GM19372 (cell line): Measurements from ENCODE around the gene FBXO21.

Experiments used
- ATAC-seq: cut with Tn5 transposase; IDR thresholded peaks from one replicate; pipeline ENCODE4 v1.9.1; 2021; ENCODE audit warnings: mild to moderate bottlenecking, low read depth, moderate library complexity; ENCODE audit not compliant: unreplicated experiment

FBXO21 gene

GRCh38 chr12:117141097-117141898 lies 49.0 kb downstream of the FBXO21 start:
- no peak for ATAC-seq

GRCh38 chr12:117140397-117141096 lies 49.7 kb downstream of the FBXO21 start:
- no peak for ATAC-seq

- no peak for ATAC-seq
Measured at GRCh38 chr12:117139025-117139717, 51.1 kb downstream of the FBXO21 start.

GRCh38 chr12:117134721-117135120 lies 55.5 kb downstream of the FBXO21 start:
- no peak for ATAC-seq

DNA sequence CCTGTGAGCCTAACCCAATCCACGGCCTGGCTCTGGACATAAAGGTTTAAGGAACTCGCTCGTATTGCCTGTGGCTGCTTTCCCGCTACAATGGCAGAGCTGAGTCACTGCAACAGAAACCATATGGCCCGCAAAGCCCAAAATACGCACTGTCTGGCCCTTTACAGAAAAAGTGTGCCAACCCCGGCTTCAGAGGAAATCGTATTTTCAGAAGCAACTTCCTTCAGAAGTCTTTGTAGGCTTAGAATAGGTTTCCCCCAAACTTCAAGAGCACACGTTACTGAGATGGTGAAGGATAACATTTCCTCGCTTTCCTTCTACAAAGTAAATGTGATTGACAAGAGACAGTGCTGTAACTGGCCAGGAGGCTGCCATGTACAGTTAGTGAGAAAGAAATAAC lies 56.2 kb downstream of the FBXO21 start:
- no peak for ATAC-seq

- no peak for ATAC-seq
Measured at GRCh38 chr12:117130801-117131200, 59.5 kb downstream of the FBXO21 start.

DNA sequence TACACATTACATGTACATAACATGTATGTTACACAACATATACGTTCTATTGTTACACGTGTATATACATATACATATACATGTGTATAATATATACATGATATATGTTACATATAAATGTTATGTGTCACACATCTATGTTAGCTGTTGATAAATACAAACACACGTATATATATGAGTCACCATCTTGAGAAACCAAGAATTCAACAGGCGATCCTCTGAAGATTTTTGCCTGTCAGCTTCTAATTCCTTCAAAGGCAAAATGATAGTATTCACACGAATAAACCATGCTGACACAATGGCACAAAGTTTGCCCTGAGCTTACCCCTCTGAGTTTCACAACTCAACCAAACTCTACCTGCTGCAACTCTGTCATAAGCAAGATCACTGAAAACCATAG lies 60.9 kb downstream of the FBXO21 start:
- ATAC-seq = no peak

DNA sequence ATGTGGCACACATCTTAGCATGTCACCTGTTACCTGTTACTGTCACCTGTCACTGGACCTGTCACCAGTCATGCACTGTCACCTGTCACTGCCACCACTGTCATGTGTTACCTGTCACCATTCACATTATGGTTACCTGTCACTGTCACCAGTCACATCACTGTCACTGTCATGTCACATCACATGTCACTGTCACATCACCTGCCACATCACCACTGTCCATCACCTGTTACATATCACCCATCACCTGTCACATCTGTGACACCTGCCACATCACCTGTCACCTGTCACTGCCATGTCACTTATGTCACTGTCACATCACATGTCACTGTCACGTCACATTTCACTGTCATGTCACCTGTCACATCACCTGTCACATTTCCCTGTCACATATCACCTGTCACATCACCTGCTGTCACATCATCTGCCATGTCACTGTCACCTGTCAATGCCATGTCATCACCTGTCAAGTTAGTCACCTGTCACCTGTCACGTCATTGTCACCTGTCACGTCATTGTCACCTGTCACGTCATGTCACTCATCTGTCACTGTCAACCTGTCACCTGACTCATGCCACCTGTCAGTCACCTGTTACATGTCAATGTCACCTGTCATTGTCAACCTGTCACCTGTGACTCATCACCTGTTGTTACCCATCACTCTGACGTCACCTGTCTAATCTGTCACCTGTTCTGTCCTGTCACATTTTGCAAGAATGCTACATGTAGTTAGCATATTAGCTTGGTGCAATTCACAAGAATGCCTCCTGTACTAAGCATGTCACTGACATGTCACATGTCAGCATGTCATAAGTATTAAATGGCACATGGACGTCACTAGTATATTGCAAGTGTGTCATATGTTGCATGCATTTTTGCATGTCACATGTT lies 62.1 kb downstream of the FBXO21 start:
- no peak for ATAC-seq

DNA sequence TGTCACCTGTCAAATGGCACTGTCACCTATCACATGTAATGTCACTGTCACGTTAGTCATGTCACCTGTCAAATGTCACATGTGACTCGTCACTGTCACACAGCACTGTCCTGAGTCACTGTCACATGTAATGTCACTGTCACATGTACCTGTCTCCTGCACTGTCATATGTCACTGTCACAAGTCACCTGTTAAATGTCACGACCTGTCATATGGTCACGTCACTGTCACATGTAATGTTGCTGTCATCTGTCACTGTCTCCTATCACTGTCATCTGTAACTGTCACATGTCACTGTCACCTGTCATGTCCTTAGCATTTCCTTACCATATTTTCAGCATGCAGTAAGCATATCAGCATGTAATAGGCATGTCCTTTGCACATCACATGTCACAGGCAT lies 63.9 kb downstream of the FBXO21 start:
- ATAC-seq = no peak

DNA sequence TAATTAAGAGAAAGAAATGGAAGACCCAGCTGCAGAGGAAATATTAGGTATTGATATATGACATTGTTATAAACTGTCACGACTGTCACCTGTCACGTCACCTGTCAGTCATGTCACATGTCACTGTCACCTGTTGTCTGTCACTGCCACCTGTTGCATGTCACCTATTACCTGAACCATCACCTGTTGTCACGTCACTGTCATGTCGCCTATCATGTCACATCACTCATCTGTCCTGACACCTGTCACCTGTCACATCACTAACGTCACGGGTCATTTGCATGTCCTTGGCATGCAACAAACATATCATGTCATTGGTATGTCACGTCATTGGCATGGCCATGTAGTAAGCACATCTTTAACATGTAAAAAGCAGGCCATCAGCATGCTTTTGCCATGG lies 64.5 kb downstream of the FBXO21 start:
- ATAC-seq = no peak

DNA sequence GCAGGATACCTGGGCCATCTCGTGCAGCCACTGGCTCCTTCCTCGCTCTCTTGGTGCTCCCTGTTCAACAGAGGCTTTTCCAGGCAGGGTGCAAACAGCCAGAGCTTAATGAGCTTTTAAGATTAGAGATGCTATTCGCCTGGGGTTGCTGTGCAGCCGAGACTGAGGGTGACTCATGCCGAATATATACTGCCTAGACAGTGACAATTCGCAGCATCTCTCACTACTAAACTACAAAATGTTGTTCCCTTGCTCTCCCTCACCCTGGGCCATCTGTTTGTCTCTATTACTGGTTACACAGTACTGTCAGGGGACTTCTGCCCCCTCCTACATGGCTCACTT lies 65.0 kb downstream of the FBXO21 start:
- ATAC-seq = no peak

DNA sequence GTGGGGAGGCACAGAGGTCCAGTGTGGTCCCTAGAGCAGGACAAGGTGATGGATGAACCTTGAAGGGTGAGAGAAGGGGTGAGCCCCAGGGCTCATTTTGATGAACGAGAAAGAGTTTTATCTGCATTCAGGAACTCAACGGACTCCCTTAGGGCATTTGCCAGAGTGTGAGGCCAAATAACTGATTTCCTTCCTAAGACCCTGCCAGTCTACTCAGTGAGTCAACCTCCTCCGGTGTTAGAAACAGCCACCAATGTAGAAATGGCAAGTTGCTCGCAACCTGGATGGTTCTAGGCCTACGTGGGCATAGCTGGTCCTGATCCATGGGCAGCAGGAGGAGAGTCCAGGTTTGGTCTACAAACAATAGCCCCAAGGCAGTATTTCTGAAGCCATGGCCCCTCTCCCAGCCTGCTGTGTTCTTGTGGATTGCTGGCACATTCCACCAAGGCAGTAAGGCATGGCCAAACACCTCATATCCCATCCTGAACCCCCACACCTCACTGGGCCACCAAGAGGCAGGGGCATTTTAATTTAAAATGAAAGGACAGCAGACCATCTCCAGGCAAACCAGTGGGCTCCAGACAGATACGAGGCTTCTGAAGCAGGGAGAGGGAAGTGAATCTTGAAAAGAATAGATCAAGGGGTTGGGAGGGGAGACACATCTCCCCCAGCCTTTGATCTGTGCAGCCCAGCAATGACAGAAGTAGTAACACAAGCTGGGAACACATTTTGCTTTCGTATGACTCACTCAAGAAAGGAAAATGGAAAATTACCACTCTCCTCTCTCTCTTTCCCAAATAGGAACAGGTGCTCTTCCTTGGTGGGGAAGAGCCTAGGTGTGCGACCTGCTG lies 65.6 kb downstream of the FBXO21 start:
- no peak for ATAC-seq

- no peak for ATAC-seq
Measured at GRCh38 chr12:117121441-117121840, 68.8 kb downstream of the FBXO21 start.

DNA sequence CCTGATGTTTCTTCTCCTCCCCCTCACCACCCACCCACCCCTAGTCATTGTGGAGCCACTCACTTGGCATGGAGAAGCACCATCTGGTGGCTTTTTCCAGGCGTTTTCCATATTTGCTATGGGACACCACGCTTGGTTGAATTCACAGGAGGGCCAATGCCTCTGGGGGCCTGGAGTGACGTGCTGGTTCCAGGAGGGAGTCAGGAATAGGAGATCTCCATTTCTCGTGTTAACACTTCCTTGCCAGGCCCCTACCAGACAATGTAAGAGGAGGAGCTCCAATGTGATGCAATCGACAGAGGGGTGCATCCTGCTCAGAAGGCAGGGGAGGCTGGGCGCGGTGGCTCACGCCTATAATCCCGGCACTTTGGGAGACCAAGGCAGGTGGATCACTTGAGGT lies 69.5 kb downstream of the FBXO21 start:
- no peak for ATAC-seq

- no peak for ATAC-seq
Measured at GRCh38 chr12:117119592-117120198, 70.6 kb downstream of the FBXO21 start.

DNA sequence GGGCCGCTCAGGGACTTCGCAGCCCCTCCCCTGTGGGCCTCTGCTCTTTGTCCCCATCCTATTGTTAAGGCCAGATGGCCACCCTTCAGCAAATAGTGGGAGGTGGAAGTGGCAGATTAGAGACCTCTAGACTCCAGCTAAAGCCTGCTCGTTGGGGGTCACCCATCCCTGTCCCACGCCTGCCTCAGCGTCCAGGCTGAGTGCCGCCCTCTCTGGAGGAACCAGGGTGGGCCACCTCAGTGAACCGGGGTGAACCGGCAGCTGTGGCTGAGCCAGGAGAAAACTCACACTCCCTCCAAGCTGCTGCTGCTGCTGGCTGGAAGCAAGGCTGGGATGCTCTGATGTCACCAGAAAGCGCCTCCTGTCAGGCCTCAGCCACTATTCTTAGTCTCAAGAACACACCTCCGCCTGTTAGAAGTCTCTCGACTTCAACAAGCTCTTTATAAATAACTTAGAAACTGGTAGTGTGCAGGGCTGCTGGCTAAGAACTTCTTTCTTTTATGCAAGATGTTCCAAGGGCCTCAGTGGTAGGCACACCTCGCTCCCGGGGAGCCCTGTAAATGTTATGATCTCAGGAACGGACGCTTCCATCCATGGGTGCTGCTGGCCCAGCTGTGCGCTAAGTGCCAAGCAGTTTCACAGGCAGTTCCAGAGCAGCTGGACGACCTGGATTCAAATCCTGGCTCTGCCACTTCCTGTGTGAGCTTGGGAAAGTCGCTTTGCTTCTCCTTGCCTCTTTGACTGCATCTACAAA lies 71.3 kb downstream of the FBXO21 start:
- no peak for ATAC-seq

- no peak for ATAC-seq
Measured at GRCh38 chr12:117114784-117115183, 75.5 kb downstream of the FBXO21 start.

GRCh38 chr12:117113231-117113630 lies 77.0 kb downstream of the FBXO21 start:
- no peak for ATAC-seq
